Right renal cortex interstitium (tissue), 3 donors: ENCODE measurements around the gene CEP72. TPM values are rescaled to one million over a fixed set of nuclear protein-coding genes. Genes with fewer than 3 reads are reported as not detected.

Experiments used
- DNase-seq, 3 donors: peaks; one replicate each; pipeline ENCODE4 v3.0.0-alpha.2; 2013; ENCODE audit warnings: low read depth in 3 of 3, low spot score in 2 of 3
- polyA plus RNA-seq, 3 donors: library from polyadenylated mRNA; unstranded; fragments of 120-200 nt; gene quantifications; one replicate each; pipeline ENCODE4 v1.2.1, GENCODE V29; 2013; ENCODE audit not compliant: insufficient read length in 3 of 3

CEP72 gene
- polyA plus RNA-seq, 3 donors = 7.6 to 8.6 (median 7.8) TPM

DNA sequence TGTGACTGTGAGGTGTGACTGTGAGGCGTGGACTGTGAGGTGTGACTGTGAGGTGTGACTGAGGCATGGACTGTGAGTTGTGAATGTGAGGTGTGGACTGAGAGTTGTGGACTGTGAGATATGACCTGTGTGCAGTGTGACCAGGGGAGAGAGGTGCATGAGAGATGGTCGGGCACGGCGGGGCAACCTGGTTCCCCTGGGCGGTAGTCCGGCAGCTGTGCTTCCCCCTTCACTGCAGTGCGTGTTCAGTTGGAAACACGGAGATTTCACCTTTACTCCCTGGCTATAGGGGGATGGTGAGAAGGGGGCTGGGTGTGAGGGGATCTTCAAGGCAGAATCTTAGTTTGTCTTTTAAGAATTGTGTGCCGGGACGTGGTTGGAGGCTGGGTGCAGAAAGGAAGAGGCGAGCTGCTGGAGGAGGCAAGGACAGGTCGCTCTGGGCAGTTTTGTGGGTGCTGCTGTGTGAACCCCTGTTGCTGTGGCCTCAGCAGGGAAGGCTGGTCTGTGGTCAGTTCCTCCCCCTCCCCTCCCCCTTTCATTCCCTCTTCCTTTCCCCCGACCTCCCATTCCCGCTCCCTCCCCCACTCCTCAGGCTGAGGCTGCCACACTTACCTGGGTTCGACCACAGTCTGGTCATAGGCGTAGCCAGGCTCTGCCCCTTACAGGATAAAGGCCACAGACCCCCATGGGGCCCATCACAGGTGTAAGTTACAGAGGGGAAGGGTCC is 39.3 kb downstream of the CEP72 start:
- no peak for DNase-seq

DNA sequence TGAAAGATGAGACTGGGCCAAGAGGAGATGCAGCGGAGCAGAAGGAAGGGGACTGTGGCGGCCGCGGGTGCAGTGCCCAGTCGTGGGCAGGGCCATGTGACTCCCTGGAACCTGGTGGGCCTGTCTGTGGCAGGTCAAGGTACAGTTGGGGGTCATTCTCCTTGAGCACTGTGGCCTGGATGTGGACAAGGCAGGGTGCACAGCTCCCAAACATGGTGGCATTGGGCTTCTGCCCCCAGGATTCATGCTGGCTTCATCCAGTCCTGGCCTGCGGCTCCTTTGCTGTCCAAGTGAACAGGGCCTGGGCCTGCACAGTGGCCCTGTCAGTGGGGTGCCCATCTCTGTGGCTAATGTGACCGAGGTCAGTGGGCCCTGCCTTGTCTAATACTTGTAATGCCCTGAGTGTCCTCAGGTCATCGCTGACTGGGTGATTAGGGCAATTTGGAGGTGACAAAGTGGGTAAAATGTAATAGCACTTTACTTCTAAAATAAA is 39.9 kb downstream of the CEP72 start:
- DNase-seq = no peak

DNA sequence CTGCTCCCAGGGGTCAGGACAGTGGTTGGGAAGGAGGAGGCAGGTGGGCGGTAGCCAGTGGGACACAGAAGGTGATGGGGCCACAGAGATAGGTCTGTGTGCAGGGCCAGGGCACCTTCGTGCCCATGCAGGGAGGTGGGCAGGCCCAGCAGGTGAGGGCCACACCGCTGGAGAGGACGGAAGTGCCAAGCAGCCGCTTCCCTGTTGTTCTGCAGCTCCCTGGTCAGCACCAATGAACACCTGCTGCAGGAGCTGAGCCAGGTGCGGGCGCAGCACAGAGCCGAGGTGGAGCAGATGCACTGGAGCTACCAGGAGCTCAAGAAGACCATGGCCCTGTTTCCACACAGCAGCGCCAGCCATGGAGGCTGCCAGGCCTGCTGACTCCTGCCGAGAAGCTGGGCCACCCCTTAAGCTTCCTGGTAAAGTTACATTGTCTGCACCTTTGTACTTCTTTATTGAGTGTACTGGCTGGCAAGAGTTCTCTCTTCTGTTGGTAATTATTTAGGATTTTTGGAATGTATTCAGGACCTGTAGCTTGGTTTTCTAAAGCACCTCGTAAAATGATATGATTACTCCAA is 40.7 kb downstream of the CEP72 start:
- DNase-seq = no peak

DNA sequence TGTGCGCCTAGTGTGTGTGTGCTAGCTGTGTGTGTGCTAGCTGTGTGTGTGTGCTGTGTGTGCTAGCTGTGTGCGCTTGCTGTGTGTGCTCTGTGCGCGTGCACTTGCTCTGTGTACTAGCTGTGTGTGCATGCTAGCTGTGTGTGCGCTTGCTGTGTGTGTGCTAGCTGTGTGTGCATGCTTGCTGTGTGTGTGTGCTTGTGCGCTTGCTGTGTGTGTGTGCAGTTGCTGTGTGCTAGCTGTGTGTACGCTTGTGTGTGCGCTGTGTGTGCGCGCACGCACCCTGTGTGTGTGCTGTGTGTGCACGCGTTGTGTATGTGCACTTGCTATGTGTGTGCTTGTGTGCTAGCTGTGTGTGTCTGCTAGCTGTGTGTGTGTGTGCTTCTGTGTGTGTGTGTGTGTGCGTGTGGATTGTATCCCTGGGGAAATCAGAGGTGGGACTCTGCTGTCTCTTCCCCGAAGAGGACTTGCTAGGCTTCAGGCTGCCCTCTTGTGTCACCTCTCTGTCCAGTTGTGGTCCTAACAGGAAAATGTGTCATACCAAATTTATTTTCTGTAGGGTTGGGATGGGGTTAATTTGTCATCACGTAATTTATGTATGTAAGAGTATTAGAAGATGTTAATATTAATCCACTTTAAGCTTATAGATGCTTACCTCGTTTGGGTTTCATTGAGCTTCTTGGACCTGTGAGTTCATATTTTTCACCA is 42.1 kb downstream of the CEP72 start:
- no peak for DNase-seq

DNA sequence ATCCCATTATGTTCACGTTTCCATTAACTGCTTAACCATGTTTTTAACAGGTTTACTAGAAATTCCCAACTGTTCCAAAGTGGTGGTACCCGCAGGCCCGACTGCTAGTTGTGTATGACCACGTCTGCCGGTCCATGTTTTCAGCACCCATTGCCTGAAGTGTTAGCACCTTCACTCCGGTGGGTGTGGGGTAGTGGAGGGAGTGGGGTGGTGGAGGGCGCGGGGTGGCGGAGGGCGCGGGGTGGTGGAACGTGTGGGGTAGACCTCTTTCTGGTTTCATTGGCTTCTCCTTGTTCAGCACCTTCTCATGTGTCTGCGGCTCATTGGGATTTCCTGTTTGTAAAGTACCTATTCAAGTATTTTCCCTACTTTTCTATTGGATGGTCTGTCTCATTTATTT is 43.3 kb downstream of the CEP72 start:
- DNase-seq = no peak

DNA sequence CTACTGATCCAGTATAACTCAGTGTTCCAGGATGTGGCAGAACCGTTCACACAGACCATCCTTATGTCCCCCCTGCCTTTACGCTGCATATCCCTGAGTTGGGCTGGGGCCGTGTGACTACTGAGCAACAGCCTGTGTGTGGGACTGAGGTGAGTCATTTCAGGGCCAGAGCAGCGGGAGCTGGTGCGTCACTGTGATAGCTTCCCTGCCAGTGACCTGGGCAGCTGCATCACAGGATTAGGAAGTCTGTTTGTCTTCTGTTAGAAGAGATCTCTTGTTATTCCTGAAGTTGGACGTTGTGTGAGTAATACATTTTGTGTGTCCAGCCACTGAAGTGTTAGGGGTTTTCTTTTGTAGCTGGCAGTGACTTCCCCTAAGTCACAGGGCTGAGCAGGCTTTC is 45.4 kb downstream of the CEP72 start:
- DNase-seq = no peak

- no peak for DNase-seq
Observed at GRCh38 chr5:658103-658502, 46.0 kb downstream of the CEP72 start.

DNA sequence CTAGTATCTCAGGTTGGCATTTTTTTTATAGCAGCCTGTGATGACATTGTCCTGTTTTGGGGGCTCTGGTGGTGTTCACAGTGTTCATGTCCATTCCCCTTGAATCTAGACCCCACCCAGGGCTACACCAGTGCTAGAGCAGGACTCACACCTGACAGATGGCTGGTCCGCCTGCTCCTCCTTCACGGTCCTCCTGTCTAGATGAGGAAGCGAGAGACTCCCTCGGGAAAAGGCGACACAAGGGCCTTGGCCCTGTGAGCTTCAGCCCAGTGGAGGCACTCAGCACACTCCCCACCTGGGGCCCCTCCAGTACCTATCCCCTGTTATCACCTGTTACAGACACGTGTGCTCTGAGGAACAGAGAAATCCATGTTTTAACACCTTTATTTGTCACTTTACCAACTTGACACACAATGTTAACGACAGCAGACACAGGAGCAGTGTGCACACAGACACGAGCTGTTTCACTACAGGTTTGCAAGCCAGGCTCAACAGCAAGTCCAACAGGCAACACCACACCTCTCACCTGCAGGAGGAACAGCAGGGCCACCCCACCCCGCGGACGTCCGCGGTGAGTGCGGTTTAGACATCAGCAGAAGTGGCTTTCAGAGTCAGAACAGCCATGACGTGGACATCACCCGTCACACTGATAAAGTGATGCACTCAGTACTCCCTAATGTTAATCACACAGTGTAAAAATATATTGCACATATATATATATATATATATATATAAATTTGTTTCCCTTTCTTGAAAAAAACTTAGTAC is 47.5 kb downstream of the CEP72 start:
- no peak for DNase-seq

DNA sequence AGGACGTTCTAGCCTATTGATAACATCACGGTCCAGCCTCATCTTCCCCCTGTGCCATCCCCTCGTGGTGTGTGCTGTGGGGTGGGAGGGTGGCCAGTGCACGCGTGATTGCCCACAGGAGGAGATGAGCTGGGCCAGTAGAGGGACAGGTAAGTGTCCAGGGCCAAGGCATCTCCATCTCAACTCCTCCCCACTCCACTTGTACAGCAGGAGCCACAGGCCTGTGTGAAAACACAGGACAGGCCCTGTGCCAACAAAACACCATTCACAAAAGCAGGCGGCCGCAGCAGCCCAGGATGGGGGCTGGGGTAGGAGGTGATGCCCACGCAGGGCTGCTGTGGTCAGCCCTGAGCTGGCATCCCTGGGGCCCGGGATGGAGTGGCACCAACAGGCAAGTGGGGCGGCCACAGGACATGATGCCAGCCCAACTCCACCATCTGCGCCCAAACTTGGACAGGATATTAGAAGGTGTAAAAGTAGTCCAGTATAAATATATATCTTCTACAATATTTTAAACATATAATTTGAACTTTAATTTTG is 48.4 kb downstream of the CEP72 start:
- DNase-seq = no peak

GRCh38 chr5:661891-662750 is 50.0 kb downstream of the CEP72 start:
- DNase-seq = no peak

DNA sequence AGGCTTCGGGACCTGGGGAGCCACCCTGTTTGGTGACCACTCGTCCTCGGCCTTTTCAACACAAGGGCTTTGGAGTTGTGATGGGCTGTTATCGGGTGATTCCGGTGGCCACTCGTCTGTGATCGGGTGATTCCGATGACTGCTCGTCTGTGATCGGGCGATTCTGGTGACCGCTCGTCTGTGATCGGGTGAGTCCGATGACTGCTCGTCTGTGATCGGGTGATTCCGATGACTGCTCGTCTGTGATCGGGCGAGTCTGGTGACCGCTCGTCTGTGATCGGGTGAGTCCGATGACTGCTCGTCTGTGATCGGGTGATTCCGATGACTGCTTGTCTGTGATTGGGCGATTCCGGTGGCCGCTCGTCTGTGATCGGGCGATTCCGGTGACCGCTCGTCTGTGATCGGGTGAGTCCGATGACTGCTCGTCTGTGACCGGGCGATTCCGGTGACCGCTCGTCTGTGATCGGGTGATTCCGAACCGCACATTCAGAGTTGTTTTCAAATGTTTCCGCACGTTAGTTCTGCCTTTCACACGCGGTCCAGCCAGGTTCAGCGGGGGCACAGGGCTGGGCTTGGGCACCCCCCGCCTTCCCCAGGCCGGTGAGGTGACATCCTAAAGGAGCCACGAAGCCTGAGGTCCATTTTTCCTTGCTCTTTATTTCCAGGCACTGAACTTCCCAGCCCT is 50.8 kb downstream of the CEP72 start:
- no peak for DNase-seq

DNA sequence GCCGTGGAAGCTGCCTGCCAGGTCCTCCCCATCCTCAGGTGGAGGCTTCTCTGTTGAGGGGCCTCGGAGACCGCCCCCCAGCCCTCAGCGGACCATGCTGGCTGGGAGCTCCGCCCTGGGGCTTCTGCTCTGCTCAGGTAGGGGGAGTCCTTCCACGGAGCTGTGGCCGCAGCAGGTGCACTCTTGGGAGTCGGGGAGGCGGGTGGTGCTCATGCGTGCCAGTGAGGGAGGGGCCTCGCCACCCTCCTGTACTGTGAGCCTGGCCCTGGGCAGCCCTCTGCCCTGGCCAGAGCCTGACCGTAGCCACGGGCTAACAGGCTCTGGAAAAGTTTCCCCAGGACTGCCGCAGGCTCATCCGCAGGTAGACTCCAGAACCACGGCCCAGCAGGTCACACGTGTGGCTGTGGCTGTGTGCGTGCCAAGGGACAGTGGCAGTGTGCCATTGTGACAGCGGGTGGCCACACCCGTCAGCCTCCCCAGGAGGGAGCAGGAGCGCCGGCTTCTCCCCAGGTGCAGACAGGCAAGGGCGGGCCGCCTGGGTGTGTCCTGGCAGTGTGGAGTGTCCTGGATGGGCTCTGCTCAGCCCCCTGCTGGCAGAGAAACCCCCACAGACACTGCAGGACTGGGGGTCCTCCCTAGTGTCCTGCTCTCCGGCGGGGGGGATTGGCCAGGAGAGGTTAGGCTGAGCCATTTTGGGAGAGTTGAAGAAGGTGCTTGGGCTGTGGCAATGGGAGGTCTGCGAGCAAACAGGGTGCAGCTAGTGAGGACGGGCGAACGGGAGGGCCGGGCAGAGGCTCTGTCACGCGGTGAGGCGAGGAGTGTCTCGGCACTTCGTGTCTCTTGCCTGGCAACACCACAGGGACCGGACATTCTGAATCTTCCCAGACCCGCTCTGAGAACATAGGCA is 51.5 kb downstream of the CEP72 start:
- no peak for DNase-seq

GRCh38 chr5:664343-664993 is 52.3 kb downstream of the CEP72 start:
- no peak for DNase-seq

DNA sequence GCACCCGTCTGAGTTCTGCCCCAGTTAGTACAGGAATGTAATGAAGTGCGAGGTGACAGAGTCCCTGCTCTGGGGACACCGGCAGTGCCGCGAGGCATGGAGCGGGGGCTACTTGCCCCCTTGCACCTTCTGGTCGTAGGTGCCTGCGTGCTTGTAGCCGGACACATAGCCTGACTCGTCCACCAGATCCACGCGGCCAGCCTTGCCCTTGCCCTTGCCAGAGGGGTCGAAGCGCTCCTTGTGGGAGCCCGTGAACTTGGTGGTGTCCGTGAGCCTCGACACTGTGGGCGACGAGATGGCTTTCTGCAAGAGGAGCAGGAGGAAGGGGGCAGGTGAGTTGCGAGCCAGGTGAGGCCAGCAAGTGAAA is 52.8 kb downstream of the CEP72 start:
- DNase-seq = no peak

DNA sequence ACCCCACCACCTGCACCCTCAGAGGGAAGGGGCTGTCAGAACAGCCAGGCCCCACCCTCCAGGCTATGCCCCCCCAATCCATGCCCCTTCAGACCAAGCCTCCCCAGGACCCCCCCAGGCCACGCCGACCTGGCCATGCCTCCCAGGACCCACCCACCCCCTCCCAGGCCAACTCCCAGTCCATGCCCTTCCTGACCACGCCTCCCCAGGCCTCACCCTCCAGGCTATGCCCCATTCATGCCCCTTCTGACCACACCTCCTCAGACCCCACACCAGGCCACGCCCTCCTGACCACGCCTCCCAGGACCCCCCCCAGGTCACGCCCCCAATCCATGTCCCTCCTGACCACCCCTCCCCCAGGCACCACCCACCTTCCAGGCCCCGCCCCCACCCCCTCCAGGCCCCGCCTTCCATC is 53.4 kb downstream of the CEP72 start:
- no peak for DNase-seq

DNA sequence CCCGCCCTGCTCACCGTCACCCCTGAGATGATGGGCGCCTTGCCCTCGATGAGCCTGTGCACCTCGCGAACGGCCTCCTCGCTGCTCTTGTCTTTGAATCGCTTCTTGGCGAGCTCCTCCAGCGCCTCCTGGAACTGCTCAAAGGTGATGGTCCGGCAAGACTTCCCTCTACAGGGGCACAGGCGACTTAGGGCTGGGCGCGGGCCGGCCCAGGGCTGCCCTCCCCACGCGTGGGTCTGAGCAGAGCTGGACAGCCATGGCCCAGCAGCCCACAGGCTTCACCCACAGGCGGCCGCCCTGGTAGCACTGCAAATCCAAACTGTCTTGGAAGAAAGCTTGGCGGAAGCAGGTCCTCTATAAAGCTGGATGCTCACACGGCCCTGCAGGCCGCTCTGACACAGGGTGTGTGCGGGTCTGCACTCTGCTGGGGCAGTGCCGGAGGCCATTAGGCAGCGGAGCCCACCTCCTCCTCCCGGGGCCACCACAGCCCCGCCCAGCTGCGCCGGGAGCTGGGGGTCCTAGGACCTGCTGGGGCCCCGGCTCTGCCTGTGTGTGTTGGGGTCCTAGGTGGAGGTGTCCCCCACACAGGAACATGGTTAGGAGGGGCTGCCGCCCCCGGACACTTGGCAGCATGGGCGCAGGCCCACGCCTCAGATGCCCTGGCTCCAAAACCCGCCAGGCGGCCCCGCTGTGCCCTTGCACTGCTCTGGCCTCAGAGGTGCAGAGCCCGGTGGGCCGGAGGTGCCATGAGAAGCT is 54.0 kb downstream of the CEP72 start:
- no peak for DNase-seq

- DNase-seq = no peak
Observed at GRCh38 chr5:666816-667498, 54.8 kb downstream of the CEP72 start.
